Neural progenitor cell (in vitro differentiated cells): ENCODE results near the gene TOMM7.

Experiments
- EZH2 ChIP-seq: fragments of 200-600 bp; sonication (generic); IDR thresholded peaks from 2 replicates; pipeline ENCODE4 v1.6.1; 2017; ENCODE audit warnings: antibody characterized with exemption, mild to moderate bottlenecking, moderate library complexity
- EZH2phosphoT487 ChIP-seq: fragments of 200-600 bp; sonication (generic); IDR thresholded peaks from 2 replicates; pipeline ENCODE4 v1.6.1; 2017; ENCODE audit warnings: antibody characterized with exemption
- TF ChIP-seq, protein P1 (sequence below): fragments of 200-600 bp; sonication (generic); IDR thresholded peaks from 2 replicates; pipeline ENCODE4 v1.5.1; 2017; ENCODE audit warnings: antibody characterized with exemption, mild to moderate bottlenecking

DNA sequence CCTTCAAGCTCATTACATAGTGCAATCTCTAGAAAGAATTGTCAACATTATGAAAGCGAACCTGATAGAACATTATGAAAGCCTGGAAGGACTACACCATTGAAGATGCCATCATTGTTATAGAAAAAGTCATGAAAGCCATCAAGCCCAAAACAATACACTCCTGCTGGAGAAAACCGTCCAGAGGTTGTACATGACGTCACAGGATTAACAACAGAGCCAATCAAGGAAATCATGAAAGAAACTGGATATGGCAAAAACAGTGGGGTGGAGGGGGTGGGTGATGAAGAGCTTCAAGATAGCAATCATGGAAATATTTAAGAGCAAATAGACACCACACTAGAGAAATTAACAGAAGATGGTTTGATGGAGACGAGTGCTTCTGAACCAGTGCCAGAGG lies 45.7 kb downstream of the TOMM7 start:
- TF ChIP-seq, protein P1, sequence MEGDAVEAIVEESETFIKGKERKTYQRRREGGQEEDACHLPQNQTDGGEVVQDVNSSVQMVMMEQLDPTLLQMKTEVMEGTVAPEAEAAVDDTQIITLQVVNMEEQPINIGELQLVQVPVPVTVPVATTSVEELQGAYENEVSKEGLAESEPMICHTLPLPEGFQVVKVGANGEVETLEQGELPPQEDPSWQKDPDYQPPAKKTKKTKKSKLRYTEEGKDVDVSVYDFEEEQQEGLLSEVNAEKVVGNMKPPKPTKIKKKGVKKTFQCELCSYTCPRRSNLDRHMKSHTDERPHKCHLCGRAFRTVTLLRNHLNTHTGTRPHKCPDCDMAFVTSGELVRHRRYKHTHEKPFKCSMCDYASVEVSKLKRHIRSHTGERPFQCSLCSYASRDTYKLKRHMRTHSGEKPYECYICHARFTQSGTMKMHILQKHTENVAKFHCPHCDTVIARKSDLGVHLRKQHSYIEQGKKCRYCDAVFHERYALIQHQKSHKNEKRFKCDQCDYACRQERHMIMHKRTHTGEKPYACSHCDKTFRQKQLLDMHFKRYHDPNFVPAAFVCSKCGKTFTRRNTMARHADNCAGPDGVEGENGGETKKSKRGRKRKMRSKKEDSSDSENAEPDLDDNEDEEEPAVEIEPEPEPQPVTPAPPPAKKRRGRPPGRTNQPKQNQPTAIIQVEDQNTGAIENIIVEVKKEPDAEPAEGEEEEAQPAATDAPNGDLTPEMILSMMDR, result no peak
- TF ChIP-seq EZH2 (no peak), EZH2phosphoT487 (no peak)
